Testis (tissue), 2 donors: ENCODE data around the gene SLC6A18.

ENCODE experiments used
- CTCF ChIP-seq, 3 experiments: fragments of 450-650 bp in 2 of 3; fragments of 200-600 bp in 1 of 3; sonication (generic) in 1 of 3; IDR thresholded peaks; one replicate each; pipeline ENCODE4 v1.5.1; 2016 to 2019; ENCODE audit warnings: antibody characterized with exemption in 3 of 3, mild to moderate bottlenecking in 2 of 3, moderate library complexity in 1 of 3
- POLR2A ChIP-seq: fragments of 450-650 bp; IDR thresholded peaks from one replicate; pipeline ENCODE4 v1.6.1; 2017; ENCODE audit warnings: antibody characterized with exemption, mild to moderate bottlenecking, moderate library complexity

GRCh38 chr5:1264211-1264610, 39.0 kb downstream of the SLC6A18 start:
- TF ChIP-seq CTCF (IDR thresholded peaks at IDR 0.05) = no peak
- no peak for TF ChIP-seq POLR2A
